ENCODE results near the gene FUBP3.

Gene FUBP3

DNA sequence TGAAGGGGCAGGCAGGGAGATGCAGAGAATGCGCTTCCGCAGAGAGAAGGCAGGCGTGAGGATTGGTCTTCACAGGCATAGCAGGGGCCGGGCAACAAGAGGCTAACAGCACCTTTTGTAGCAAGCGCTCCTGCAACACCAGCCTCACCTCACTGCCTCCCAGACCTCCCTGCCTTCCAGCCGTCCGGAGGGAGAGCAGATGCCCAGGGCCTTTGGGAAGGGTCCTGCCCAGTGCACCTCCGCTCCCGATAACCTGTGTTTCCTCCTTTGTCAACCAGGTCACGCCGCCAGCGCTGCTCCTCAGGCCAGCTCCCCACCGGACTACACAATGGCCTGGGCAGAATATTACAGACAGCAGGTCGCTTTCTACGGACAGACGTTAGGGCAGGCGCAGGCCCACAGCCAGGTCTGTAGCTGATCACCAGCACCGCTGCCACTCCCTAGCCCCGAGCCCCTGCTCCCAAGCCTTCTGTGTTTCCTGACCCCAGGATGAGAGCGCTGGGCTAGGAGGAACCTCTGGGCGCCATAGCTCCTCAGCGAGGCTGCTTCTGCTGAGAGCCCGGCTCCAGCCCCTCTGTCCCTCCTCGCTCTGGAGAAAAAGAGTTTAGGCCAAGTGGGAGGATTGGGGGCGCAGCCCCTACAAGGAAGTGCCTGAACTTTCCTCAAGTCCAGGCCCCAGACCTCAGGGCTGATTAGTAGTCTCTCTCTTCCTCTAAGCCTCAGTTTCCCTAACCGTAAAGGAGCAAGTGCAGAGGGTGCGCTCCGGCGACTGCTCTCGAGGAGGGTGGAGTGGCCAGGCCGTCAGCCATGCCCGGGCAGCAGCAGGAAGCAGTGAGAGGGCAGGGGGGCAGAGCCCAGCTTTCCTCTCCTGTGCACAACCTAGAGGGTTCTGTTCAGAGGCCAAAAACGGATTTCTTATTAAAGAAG lies 56.6 kb downstream of the FUBP3 start:
- no peak for DNase-seq

DNA sequence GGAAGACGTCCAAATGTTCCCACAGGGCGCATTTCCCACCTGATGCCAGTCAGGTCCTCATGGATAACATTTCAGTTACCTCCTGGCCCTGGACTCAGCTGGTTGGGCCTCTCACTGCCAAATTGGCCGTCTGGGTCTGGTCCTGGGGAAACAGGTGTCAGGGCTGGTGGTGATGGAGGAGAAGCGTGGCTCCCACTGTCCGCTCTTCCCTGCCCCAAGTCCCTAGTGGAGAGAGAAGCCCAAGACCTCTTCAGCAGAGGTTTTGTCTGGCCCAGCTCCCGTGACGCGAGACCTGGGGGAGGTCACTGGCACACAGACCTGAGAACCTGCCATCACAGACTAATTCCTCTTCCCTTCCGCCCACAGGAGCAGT lies 57.3 kb downstream of the FUBP3 start:
- no peak for DNase-seq

DNA sequence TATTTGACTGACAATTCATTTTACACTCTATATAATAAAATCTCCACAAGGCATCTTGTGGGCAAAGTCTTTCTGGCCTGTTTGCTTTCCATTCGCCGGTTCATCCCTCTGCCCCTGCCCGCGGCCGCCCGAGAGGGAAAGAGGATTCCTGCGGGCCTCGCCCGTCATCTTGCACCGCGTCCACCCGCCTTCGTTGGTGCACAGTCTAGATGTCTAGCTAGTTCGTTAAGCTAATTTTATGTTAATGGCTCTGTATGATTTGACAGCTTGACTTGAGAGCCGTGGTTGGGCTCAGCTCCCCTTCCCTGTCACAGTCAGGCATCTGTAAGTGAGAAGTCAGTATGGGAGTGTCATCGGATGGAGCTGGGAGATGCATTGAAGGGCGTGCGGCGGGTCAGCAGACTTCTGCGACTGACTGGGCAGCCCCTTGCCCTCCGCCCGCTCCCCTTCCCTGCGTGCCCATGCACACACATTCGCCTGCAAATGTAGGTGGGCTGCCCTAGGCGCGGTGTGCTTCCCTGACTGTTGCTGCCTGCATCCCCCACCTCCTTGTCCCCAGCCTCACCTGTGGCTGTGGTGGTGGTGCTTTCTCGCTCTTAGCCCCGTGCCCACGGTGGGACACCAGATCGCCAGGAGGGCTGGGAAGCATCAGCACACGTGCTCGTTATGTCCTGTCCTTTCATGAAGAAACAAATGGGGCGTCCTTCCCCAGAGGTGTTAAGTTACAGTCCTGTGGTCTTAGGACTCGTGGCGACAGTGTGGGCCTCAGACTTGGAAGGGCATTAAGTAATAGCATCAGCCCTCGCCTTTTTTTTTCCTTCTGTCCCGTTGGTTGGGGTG lies 59.1 kb downstream of the FUBP3 start:
- DNase-seq = no peak

DNA sequence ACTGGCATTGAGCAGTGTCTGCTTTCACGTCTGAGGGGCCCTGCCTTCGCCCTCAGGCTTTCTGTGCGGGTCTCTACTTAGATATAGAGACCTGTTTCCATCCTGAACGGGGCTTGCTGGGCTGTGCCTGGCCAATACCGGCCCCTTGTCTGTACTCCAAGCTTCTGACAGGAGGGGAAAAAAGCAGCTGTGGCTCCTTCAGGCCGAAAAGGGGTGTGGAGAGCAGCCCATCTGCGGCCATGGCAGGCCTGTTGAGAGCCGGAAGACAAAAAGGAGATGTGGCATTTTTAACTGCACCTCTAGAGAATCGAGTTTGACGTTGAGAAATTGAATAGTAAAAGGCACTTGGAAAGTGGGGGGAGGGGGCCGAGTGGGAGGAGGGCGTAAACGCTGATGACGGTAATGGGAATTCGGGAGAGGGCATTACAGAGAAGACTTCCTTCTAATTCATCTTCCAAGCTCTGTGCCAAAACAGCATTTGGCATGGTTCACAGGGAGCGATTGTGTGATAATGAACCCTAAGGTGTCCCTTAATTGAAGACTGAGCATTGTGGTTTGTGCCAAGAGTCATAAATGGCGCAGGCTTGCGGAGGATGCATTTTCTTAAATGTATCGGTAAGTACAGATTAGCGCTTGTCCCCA lies 59.9 kb downstream of the FUBP3 start:
- DNase-seq = no peak

DNA sequence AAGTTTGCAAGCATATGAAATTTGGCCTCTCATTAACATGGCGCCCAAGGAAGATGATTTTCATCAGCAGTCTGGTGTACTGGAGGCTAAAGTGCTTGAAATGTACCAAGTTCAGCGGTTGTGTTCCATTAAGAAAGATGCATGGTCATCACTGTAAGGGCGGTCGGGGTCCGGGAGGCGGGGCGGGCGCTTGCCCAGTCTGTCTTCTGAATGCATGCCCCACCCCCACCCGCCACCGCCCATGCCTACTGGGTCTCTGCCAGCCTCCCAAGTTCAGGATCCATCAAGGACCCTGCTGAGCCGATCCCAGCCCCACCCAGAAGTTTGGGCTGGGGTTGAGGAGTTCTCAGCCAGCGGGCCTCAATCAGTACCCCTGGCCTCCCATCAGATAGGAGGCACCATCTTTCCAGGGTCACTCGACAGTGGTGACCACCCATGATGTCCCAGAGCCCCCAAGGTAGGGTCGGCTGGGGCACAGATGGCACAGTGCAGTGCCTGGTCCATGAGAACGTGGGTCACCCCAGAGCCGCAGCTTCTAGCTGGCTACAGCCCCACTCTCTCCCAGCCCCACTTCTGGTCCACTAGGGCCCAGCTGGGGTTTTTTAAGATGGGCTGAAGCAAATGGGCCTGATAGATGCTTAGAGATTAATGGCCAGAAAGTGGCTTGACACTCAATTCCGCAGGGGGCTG lies 60.6 kb downstream of the FUBP3 start:
- no peak for DNase-seq

DNA sequence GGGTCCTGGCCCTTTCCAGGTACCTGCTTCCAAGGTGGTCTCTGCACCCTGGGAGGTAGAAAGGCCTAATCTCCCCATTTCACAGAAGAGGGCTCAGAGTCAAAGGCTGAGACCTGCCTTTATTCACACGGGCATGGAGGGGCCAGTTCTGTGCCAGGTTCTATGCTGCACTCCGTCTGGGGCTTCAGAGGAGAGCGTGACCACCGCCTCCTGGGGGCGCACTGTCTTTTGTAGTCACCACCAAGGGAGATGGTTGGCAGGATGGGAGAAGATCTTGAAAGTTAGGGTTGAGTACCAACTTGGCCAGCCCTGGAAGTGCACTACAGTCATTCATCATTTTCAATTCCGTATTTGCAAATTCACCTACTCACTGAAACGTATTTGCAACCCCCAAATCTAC lies 61.3 kb downstream of the FUBP3 start:
- no peak for DNase-seq

DNA sequence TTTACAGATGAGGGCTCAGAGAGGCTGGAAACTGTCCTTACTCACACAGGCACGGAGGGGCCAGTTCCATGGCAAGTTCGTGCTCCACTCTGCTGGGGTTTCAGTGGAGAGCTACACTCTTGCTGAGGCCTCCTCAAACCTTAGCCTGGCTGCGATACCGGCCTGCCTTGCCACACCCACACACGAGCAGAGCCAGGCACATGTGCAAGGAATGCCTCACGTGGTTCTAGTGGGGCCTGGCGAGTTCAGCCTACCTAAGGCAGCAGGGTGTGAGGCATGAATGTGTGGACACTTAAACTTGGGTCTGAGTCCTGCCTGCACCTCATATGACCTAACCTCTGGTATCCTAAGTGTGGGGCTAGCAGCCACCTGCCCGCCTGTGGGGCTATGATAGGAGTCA lies 63.5 kb downstream of the FUBP3 start:
- DNase-seq = no peak

DNA sequence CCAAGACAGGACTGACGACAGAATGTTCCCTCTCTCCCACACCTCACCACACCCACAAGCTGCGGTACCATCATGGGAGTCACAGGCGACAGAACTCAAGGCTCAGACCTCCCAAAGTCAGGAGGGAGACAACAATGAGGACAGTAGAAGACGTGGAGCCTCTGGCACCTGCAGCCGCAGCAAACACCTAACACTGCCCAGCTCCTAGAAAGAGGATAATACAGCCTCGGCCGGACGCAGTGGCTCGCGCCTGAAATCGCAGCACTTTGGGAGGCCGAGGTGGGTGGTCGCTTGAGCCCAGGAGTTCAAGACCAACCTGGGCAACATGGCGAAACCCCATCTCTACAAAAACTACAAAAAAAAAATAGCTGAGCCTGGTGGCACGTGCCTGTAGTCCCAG lies 71.8 kb downstream of the FUBP3 start:
- DNase-seq = no peak

DNA sequence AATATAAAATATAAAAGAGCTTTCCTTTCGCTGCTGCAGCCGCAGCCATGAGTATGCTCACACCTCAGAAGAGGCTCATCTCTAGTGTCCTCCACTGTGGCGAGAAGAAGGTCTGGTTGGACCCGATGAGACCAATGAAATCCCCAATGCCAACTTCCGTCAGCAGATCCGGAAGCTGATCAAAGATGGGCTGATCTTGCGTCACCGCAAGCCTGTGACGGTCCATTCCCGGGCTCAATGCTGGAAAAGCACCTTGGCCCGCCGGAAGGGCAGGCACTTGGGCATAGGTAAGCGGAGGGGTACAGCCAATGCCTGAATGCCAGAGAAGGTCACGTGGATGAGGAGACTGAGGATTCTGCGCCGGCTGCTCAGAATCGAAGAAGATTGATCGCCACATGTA lies 72.4 kb downstream of the FUBP3 start:
- no peak for DNase-seq

DNA sequence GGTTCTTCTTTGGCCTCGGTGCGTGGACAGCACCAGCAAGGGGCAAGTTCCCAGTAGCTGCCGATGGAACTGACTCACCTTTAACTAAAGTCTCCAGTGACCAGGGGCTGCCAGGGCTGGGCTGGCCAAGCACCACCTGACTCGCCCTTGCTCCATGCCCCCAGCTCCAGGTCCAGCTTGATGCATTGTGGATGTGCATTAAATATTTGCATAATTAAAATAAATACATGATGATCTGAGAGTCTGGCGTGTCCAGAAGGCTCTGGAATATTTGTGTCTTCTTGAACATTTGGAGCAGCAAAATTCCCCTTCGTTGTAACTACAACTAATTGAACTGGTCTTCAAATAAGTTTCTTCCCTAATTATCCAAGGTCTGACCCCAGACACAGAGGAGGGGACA lies 75.5 kb downstream of the FUBP3 start:
- no peak for DNase-seq

DNA sequence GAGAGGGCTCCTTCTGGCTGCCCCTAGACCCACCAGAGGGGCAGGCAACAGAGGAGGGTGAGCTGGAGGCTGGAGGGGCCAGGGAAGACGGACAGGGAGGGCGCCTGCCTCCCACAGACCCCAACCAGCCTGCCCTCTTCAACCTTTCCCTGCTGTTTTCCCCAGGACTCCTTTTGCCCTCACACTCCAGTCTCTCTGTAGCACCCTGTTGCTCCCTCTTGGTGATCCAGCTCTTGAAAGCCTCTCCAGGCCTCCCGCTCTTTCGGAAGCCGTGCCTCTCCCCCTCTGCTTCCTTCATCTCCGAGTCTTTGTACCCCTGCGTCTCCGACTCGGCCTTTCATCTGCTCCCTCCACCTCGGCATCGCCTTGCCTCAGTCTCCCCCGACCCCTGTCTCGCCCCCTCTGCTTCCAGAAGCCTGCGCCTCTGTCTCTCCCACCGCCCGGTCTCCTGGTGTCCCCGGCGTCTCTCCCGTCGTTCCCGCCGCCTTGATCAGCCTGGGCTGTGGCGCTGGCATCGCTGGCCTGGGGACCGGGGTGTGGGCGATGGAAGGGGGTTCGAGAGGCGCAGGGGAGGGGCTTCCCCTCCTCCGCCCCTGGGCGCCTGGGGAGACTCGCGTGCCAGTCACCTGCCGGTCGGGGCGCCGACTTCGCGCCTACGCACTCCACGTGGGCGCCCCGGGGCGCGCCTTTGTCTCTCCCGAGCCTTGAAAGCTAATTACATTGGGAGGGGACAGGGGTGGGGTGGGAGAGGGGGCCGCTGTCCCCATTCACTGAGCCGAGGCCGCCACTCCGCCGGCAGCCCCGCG lies 79.7 kb downstream of the FUBP3 start:
- DNase-seq = no peak

DNA sequence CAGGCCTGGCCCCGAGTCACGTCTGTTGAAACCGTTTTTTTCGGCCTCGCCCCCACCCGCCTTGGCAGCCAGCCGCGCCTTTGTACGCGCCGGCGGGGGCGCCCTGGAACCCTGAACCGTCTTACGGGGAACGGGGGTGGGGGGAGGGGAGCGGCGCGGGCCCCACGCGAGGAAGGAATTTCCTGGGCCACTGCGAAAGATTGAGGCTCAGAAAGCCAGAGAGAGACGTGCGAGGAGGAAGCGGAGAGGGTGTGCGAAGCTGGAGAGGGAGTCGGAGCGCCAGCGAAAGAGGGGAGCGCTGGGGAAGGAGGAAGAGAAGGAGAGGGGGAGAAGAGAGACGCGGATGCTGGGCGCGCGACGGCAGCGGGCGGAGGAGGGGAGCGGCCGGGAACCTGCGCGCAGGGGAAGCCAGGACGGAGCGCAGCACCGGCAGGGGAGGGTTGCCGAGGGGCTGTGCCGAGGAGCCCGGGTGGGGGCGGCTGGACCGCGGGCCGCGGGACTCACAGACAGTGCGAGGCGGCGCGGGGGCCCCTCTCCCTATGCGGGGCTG lies 80.4 kb downstream of the FUBP3 start:
- DNase-seq = no peak

DNA sequence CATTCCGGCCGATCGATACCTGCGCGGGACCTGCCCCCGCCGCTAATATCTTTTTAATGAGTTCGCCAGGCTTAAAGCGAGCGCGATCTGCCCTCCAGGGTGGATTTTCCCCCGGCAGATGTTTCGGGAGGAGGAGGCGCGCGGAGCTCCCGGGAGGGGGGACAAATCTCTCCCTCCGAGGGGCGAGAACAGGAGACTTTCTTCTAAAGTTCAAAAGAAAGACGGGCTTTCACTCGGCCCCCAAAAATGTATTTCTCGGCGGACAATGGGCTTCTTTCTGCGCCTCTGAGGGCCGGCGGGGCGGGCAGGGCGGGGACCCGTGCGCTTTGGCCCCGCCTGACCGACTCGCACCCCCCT lies 80.9 kb downstream of the FUBP3 start:
- DNase-seq = no peak

DNA sequence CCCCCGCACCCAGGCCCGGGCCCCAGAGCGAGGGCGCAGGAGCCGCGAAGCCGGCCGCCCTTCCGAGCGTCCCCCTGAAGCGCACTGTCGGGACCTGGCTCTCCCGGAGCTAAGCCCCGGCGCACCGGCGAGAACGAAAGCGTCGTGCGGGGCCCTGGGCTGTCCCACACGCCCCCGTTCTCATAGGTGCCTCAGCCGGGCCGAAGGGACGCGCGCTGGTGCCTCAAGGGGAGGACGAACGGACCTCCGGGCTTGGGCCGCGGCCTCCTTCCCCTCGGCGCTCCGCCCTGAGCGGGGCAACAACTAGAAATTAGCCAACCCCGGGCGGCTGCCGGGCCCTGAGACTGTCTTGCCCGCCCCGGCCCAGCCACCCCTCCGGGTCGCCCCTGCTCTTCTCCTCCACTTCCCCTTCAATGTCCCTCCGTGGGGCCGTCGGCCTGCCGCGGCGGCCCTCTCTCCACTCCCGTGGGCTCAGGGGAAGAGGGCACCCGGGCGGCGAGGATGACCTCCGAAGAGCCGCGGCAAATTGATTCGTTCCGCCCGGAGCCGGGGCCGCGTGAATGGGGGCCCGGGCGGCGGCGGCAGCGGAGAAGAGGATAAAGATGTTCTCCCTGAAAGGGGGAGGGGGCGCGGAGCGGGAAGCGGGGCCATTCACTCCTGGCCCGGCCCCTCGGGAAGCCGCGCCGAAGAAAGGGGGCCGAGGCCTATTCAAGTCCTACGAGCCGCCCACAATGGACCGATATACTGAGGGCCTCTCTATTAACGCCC lies 81.5 kb downstream of the FUBP3 start:
- no peak for DNase-seq

DNA sequence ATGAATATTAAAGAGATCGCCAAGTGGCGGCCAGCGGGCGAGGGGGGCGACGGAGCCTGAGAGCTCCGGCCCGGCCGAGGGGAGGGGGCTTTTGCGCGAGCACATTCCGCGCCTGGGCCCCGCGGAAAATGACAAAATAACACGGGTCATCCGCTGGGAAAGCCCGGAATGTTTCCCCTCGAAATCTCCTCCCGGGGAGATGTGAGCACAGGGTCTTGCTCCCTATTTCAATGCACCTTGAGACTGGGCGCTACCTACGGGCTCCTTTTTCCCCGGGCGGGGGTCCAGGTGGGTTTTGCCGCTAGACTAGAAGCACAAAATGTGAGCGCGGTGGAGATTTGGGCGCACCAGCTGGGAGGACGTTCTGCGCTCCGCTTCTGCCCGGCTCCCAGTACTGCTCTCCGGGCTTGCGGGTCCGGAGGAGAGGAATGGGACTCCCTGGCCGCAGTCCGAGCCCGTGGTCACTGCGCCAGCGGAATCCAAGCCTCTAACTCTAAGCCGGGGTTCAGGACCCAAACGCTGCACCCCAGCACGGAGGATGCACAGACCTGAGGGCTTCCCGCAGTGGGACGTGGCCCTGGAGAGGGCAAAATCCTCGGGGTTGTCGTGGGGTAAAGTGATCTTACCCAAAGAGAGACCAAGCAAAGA lies 82.2 kb downstream of the FUBP3 start:
- DNase-seq = no peak

DNA sequence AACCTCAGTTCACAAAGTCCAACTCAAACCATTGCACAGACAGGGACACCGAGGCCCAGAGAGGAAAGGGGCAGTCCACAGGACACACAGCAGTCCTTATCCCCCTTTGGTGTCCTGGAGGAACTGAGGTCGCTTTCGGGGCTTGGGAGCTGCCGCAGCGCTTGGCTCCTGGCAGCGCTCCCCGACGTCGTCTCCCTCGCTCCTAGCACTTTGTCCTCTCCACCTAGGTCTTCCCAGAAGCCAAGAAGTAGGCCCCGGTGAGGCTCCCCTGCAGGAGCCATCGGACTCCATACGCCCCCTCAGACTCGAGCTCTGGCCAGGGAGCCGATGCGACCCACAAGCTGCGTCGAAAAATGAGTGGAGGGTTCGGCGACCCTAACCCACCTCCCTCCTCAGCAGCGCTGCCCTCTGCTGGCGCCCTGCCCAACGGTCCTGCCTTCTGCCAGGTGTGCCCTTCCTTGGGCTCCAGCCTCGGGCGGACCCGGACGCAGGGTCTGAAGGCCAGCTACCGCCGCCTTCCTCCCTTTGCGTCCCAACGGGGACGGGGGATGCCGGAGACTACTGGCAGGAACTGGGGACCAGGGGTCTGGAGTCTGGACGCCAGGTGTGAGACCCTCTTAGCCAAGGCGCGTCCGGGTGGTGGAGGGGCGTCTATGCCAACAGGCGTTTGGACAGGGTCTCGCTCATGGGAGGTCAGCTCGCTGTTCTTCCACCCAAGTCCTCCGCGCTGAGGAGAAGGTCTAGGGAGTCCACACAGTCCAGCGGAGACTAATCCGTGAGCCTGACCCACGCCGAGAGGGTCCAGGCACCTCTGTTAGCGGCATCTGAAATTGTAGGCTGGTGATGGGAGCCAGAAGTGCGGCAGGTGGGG lies 83.0 kb downstream of the FUBP3 start:
- no peak for DNase-seq

DNA sequence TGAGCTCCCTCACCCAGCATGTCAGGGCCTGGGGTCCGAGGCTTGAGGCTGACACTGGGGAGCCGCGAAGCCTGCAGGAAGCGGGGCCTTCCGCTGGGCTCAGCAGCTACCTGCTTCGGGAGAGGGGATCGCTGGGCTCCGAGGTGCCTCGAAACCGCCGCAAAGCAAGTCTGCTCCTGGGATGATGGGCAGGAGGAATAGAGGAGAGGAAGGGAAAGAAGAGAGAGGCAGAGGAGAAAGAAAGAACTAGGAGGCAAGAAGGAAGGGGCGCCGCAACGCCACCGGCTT lies 83.5 kb downstream of the FUBP3 start:
- no peak for DNase-seq

DNA sequence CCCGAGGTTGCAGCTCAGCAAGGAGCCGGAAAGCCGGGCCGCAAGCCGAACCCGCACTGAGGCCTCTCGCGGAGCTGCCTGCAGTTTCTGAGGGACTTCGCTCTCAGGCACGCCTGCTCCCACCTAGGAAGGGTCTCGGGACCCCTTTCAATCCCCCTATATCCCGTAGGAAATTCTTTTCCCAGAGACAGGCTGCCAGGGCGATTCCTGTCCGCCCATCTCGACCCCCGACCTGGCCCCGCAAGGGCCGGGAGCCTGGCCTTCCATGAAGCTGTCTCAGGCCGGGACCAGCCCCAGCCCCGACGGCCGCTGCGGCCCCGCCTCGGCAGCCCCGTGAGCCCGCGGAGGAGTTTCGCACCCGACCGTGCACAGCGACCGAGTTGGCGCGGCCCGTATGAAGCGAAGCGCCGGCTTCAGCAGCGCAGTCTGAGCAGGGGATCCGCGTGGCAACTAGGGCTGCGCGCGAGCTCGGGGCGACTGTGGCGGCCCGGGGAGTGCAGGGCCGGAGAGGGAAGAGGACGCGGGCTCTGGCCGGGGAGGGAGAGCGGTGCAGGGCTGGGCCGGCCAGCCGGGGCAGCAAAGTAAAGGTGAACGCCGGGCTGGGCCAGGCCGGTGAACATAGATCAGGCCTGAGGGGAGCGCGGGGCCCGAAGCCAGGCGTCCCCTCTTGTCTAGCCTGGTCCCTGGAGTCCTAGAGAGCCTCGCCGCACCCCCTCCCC lies 84.0 kb downstream of the FUBP3 start:
- DNase-seq = peak; percentile 10

DNA sequence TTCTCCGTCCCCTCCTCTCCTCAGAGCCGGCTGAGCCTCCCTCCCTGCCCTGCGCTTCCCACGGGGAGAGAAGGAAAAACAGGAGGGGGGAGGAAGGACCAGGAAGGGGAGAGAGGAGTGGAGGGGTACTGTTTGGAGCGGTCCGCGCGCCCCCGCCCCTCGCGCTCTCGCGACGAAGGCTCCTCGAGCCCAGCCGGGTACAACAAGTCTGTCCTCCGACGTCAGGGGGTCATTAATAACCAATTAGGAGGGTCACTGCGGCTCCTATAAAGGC lies 84.5 kb downstream of the FUBP3 start:
- no peak for DNase-seq
